Keratinocyte (primary cell): Measurements from ENCODE around the gene SLC16A4.

Experiments used
- CTCF ChIP-seq, 3 experiments: IDR thresholded peaks in 1 of 3; conservative IDR thresholded peaks in 1 of 3; optimal IDR thresholded peaks in 1 of 3; 2 replicates in 2 of 3; 3 replicates in 1 of 3; pipeline versions ENCODE3 to v1.5.1; 2011; ENCODE audit warnings: low read length in 3 of 3, mild to moderate bottlenecking in 3 of 3, moderate library complexity in 2 of 3, control low read depth in 1 of 3, inconsistent platforms in 1 of 3; ENCODE audit not compliant: insufficient read depth in 2 of 3; ENCODE audit errors: extremely low read depth in 1 of 3
- EZH2 ChIP-seq: IDR thresholded peaks from one replicate; pipeline ENCODE4 v1.6.1; 2012; ENCODE audit warnings: inconsistent platforms, mild to moderate bottlenecking, low read length, moderate library complexity

- TF ChIP-seq CTCF (optimal IDR thresholded peaks at IDR 0.05 in 1 of 3, IDR thresholded peaks at IDR 0.05 in 1 of 3, conservative IDR thresholded peaks at IDR 0.05 in 1 of 3; ENCODE audit: extremely low read depth in 1 of 3, insufficient read depth in 2 of 3, low read length in 3 of 3) (no peak), EZH2 (no peak)
Measured at GRCh38 chr1:110409316-110409715, 18.5 kb upstream of the SLC16A4 start.
